ENCODE measurements around the gene OSBPL5. TPM values are rescaled to one million over a fixed set of nuclear protein-coding genes. Genes with fewer than 3 reads are reported as not detected.

Gene OSBPL5
- total RNA-seq, 1 donor from 2014 or later = 6.2 TPM

GRCh38 chr11:3197044-3197695 lies 32.1 kb upstream of the OSBPL5 start:
- Mint-ChIP-seq H3K27ac (no peak overlapping the region), H3K27me3 (ENCODE audit: insufficient read depth, low read depth) (peaks cover 6% of the 10 kb centered on the region), H3K4me1 (peaks cover 7% of the 10 kb centered on the region), H3K9me3 (no peaks in the 10 kb centered on the region), H3K36me3 (no peaks in the 10 kb centered on the region), H3K4me3 (no peak overlapping the region)
- Histone ChIP-seq H3K4me3 (no peak overlapping the region), H3K36me3 (no peaks in the 10 kb centered on the region), H3K79me2 (ENCODE audit: low read depth) (no peaks in the 10 kb centered on the region), H3K27ac (no peak overlapping the region), H3K9me3 (ENCODE audit: low read depth) (no peaks in the 10 kb centered on the region), H4K20me1 (ENCODE audit: low read depth) (no peaks in the 10 kb centered on the region), H3F3A (ENCODE audit: low read depth) (no peaks in the 10 kb centered on the region), H3K4me2 (no peak overlapping the region), H2AFZ (replicated peaks) (no peak overlapping the region), H3K4me1 (peaks cover 10% of the 10 kb centered on the region), H3K9ac (no peak overlapping the region), H3K27me3 (peaks cover 10% of the 10 kb centered on the region)
- TF ChIP-seq EZH2phosphoT487 (IDR thresholded peaks at IDR 0.05) (no peak), EZH2 (IDR thresholded peaks at IDR 0.05) (no peak), CTCF (IDR thresholded peaks at IDR 0.05) (no peak)
- DNase-seq (ENCODE audit: low spot score) = no peak

- H3K4me2 ChIP-seq = no peak overlapping the region
- no peaks in the 10 kb centered on the region for H3K36me3 ChIP-seq
- no peaks in the 10 kb centered on the region for H3K79me2 ChIP-seq (ENCODE audit: low read depth)
- no peak for TF ChIP-seq EZH2 (IDR thresholded peaks at IDR 0.05)
- no peak for TF ChIP-seq CTCF (IDR thresholded peaks at IDR 0.05)
- no peak for TF ChIP-seq EZH2phosphoT487 (IDR thresholded peaks at IDR 0.05)
- Mint-ChIP-seq H3K9me3 (no peaks in the 10 kb centered on the region), H3K27me3 (ENCODE audit: insufficient read depth, low read depth) (peaks cover 4% of the 10 kb centered on the region), H3K4me1 (peaks cover 10% of the 10 kb centered on the region), H3K4me3 (no peak overlapping the region), H3K36me3 (no peaks in the 10 kb centered on the region), H3K27ac (peak overlapping the region; percentile 97)
- DNase-seq (ENCODE audit: low spot score) = no peak
- no peak overlapping the region for H3K27ac ChIP-seq
- H3K9ac ChIP-seq = no peak overlapping the region
- no peak overlapping the region for H2AFZ ChIP-seq (replicated peaks)
- H3K27me3 ChIP-seq = peaks cover 2% of the 10 kb centered on the region
- no peaks in the 10 kb centered on the region for H4K20me1 ChIP-seq (ENCODE audit: low read depth)
- no peaks in the 10 kb centered on the region for H3F3A ChIP-seq (ENCODE audit: low read depth)
- H3K9me3 ChIP-seq (ENCODE audit: low read depth) = no peaks in the 10 kb centered on the region
- H3K4me3 ChIP-seq = no peak overlapping the region
- H3K4me1 ChIP-seq = peaks cover 10% of the 10 kb centered on the region
Measured at GRCh38 chr11:3196161-3197043, 31.3 kb upstream of the OSBPL5 start.

GRCh38 chr11:3195251-3196160 lies 30.4 kb upstream of the OSBPL5 start:
- no peaks in the 10 kb centered on the region for H3K79me2 ChIP-seq (ENCODE audit: low read depth)
- no peak overlapping the region for H3K4me3 Mint-ChIP-seq
- H3K4me3 ChIP-seq = no peak overlapping the region
- no peaks in the 10 kb centered on the region for H3K27me3 ChIP-seq
- no peak overlapping the region for H3K4me2 ChIP-seq
- H3K4me1 ChIP-seq = peaks cover 15% of the 10 kb centered on the region
- no peaks in the 10 kb centered on the region for H3K9me3 Mint-ChIP-seq
- H3F3A ChIP-seq (ENCODE audit: low read depth) = no peaks in the 10 kb centered on the region
- no peaks in the 10 kb centered on the region for H3K36me3 Mint-ChIP-seq
- peaks cover under 1% of the 10 kb centered on the region for H3K27me3 Mint-ChIP-seq (ENCODE audit: insufficient read depth, low read depth)
- H3K27ac Mint-ChIP-seq = peak overlapping the region; percentile 97
- DNase-seq (ENCODE audit: low spot score) = no peak
- H3K9ac ChIP-seq = no peak overlapping the region
- H4K20me1 ChIP-seq (ENCODE audit: low read depth) = no peaks in the 10 kb centered on the region
- H3K36me3 ChIP-seq = no peaks in the 10 kb centered on the region
- no peak overlapping the region for H2AFZ ChIP-seq (replicated peaks)
- no peak overlapping the region for H3K27ac ChIP-seq
- H3K9me3 ChIP-seq (ENCODE audit: low read depth) = no peaks in the 10 kb centered on the region
- peaks cover 16% of the 10 kb centered on the region for H3K4me1 Mint-ChIP-seq
- TF ChIP-seq EZH2 (IDR thresholded peaks at IDR 0.05) (no peak), CTCF (IDR thresholded peaks at IDR 0.05) (peak; percentile 7)
